HG03280 (cell line): ENCODE results near the gene ARHGEF19.

Source experiments
- ATAC-seq: cut with Tn5 transposase; IDR thresholded peaks from one replicate; pipeline ENCODE4 v1.9.1; 2021; ENCODE audit warnings: mild to moderate bottlenecking, moderate library complexity; ENCODE audit not compliant: unreplicated experiment

The ARHGEF19 gene

DNA sequence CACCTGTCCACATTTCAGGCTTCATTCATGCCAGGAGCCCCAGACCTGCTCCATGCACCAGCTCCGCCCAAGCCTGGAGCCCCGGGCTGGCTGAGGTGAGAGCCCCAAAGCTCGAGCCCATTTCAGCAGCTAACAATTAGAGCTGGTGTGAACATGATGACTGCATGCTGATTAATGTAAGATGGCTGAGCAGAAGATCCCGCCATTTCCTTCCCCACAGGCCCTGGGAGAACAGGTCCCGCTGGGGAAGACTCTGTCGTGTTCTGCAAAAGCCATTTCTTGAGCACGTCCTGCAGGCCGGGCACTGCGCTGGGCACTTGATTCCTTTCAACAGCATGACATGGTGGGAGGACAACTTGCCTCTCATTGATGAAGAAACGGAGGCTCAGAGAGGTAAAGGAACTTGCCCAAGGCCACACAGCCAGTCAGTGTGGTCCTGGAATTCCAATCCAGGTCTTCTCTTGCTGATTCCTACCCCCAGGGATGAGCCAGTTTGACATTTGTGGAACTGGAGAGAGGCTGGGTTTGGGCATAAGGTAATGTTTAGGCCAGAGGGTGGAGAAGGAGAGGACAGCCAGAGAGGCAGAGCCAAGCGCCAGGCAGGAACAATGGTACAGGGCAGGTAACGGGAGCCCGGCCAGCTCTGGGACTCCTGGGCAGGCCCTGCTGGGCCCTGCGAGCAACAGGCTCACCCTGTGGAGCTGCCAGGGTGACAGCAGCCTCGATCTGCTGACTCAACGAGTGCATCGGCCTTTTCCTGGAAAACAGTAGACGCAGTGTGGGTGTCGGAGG is 28.5 kb downstream of the ARHGEF19 start:
- no peak for ATAC-seq

DNA sequence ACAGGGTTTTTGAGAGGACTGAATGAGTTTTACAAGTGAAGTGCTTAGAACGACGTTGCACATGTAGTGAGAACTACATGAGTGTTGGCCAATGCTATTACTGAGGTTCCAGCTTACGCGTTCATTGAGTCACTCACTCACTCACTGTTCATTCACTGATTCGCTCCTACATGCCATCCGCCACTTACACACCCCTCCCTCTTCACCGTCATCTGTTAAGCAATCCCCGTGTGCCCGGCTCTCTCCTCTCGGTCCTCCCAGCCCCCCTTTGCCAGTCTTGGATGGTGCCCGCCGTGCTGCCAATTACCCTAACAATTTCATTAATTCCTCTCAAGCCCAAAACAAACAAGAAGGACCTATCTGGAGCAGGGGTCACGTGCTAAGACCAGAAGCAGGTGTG is 29.3 kb downstream of the ARHGEF19 start:
- no peak for ATAC-seq

GRCh38 chr1:16181887-16182719 is 30.3 kb downstream of the ARHGEF19 start:
- no peak for ATAC-seq

GRCh38 chr1:16180291-16180824 is 32.1 kb downstream of the ARHGEF19 start:
- no peak for ATAC-seq

DNA sequence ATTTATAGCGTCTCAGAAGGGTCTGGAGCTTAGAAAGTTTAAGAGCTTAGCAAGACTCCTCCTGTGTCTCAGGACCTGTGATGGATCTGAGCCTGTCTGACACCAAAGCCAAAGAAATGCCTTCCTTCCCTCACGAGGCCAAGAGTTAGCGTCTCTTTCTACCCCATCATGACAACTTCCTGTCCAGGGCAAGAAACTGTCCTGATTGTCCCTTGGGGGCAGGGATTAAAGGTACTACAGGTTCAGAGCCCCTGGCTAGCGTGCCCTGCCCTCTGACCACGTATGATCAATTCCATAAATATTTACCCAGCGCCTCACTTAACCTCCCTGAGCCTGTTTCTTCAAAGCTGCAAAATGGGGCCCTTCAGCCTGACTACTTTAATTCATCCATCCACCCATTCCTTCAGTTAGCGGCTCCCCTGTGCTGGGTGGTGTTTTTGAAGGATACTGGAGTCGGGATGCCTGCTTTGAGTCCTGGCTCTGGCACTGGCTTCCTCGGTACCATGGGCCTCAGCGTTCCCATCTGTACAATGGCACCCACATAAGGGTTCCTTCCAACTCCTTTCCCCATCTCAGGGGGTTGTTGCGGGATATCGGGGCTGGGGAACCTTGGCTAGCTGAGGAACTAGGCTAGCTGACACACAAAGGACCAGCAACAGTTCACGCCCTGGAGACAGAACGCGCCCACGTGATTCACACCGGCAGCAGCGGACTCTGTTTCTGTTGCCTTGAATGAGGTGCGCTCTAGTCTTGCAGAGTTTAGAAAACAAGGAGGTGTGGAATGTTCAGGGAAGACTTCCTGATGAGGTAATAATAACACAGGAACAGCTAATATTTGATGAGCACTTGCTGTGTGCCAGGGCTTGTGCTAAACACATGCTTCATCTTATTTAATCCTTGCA is 33.6 kb downstream of the ARHGEF19 start:
- no peak for ATAC-seq

DNA sequence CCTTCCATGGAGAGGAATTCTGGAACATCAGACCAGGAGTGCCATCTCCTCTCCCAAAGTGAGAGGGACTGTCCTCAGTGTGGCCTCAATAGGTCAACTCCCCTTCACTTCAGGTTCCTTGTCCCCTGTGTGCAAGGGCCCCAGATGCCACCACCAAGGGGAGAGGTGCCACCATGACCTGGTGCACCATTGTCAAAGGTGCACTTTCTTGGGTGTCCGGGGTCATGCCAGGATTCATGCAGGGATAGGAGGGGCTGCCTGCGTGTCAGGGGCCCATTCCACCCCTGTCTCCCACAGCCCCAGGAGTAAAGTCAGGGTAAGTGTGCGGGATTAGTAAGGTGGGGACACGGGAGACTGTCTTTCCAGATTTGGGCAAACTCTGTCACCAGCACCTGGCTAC is 35.1 kb downstream of the ARHGEF19 start:
- no peak for ATAC-seq

- ATAC-seq = no peak
Observed at GRCh38 chr1:16176653-16177052, 35.8 kb downstream of the ARHGEF19 start.

DNA sequence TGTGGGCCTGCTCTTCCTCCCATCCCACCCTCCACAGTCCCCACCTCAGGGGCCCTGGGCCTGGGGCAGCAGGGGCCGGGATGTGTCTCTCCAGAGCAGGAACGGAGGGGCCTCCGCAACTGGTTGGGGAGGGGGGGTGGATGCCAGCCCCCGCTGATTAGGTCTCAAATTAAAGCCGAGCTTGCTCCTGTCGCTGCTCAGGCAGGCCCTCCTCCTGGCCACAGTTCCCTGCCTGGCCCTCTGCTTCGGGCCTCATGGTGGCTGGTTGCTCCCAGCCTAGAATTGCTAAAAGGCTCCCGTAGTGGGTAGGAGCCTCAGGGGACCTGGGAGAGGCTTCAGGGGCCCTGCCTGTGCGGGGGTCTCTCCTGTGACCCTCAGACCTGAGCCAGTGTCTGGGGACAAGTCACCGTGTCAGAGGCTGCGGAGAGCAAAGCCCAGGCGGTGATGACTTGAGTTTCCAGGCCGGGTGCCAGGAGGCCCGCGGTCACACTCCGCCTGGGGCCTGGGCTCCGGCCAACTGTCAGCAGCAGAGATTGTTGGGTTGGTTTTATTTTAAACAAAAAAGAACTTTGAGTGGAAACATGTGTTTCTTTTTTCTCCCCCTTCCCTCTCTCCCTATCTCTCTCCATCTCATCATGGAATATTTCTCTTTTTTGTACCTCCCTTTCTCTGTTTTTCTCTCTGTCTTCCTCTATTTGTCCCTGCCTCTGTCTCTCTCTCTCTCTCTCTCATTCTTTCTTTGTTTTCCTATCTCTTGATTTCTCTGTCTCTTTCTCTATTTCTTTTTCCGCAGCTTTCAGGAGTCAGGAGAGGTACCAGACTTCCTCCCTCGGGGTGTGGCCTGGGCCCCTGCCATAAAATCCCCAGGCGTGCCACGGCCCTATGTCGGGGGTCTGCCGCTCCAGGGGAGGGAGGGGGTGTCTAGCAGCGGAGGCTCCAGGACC is 36.6 kb downstream of the ARHGEF19 start:
- no peak for ATAC-seq

- no peak for ATAC-seq
Observed at GRCh38 chr1:16174886-16175598, 37.4 kb downstream of the ARHGEF19 start.

GRCh38 chr1:16174261-16174868 is 38.1 kb downstream of the ARHGEF19 start:
- no peak for ATAC-seq

DNA sequence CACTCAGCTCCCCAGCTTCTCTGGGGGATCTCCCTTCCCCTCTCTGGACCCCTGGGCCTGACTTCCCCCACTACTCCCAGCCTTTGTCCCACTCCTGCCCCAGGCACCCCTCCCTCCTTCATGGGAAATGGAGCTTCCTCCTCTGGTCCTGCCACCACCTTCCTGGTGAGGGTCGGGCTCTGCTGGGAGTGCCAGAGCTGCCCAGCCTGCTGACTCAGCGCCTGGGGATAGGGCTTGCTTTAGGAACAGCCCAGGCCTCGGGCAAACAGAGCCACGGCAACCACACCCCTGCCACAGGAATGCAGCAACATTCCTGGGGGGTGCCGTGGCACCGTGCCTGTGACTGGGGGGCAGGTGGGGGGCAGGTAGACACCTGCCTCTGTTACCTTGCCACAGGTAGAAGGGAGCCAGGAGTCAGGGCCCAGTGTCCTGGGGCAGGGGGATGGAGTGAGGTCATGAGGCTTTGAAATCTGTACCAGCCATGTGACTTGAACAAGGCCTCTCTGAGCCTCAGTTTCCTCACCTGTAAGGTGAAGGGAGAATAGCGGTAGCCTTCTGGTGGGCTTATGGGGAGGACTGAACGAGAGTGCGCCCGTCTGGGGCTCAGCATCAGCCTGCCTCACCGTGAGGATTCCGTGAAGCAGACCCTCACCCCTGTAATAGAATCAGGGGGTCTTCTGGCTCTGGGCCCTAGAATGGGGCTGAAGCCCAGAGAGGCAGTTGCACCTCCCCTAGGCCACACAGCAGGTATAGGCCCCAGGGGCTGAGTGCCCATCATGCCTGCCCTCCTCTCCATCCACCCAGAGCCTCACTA is 38.8 kb downstream of the ARHGEF19 start:
- no peak for ATAC-seq

- ATAC-seq = no peak
Observed at GRCh38 chr1:16172964-16173446, 39.4 kb downstream of the ARHGEF19 start.

GRCh38 chr1:16172218-16172830 is 40.1 kb downstream of the ARHGEF19 start:
- ATAC-seq = no peak

GRCh38 chr1:16171314-16172151 is 40.9 kb downstream of the ARHGEF19 start:
- no peak for ATAC-seq

- no peak for ATAC-seq
Observed at GRCh38 chr1:16170283-16170673, 42.2 kb downstream of the ARHGEF19 start.

DNA sequence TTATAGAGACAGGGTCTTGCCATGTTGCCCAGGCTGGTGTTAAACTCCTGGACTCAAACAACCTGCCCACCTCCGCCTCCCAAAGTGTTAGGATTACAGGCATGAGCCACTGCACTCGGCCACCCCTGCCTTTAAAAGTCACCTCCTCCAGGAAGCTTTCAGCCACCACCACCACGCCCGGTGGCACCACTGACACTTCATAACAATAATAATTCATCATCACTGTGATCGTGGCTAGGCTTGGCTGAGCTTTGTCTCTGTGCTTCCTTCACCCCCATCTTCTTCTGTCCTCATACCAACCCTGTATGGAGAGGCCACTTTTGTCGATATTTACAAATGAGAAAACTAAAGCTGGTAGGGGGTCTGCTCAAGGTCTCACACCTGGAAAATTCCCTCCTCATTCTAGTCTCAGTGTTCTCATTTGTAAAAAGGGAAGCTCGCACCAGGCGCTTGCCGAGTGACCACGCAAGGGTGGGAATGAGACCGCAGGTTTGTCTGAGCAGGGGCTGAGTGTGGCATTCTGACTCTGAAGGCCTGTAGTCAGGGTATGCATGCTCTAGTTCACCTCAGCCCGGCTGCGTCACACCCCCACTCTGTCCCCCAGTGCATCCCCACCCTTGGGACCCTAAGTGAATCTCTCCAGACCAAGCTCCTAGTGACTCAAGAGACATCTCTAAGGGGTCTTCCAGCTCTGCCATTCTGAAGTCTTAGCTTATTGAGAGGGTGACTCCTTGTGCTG is 43.7 kb downstream of the ARHGEF19 start:
- no peak for ATAC-seq
